ENCODE measurements around the gene KLF1. TPM values are rescaled to one million over a fixed set of nuclear protein-coding genes. Genes with fewer than 3 reads are reported as not detected.

Gene KLF1
- total and polyA plus RNA-seq, 4 donors: 0.26 to 3.0 (median 0.44) TPM

- H3K4me1 ChIP-seq (ENCODE audit: control insufficient read depth in 5 of 5, insufficient read depth in 5 of 5, low read length in 5 of 5): peaks cover 0 to 9% (median 0%) of the 10 kb centered on the region in 5 donors
- ATAC-seq (ENCODE audit: insufficient read depth, low FRiP score) (no peak), DNase-seq (no peak)
- WGBS, 2 donors: 92 to 96% methylated on average over 5 of the region's 5 CpGs
- no peak overlapping the region for H3K27ac ChIP-seq (ENCODE audit: low read depth in 1 of 2, low read length in 1 of 2)
- H3K4me3 ChIP-seq: no peak overlapping the region
- peaks cover 0 to 3% (median 0%) of the 10 kb centered on the region in 4 donors for H3K9me3 ChIP-seq (ENCODE audit: control insufficient read depth in 4 of 4, insufficient read depth in 3 of 4, low read length in 3 of 4)
- H3K36me3 ChIP-seq (ENCODE audit: control insufficient read depth in 4 of 4, insufficient read depth in 4 of 4, low read length in 4 of 4): peaks cover 0 to 13% (median 0%) of the 10 kb centered on the region in 4 donors
- no peak overlapping the region for H3K9ac ChIP-seq (ENCODE audit: insufficient read depth in 1 of 2, low read length in 2 of 2)
- TF ChIP-seq, protein P1, sequence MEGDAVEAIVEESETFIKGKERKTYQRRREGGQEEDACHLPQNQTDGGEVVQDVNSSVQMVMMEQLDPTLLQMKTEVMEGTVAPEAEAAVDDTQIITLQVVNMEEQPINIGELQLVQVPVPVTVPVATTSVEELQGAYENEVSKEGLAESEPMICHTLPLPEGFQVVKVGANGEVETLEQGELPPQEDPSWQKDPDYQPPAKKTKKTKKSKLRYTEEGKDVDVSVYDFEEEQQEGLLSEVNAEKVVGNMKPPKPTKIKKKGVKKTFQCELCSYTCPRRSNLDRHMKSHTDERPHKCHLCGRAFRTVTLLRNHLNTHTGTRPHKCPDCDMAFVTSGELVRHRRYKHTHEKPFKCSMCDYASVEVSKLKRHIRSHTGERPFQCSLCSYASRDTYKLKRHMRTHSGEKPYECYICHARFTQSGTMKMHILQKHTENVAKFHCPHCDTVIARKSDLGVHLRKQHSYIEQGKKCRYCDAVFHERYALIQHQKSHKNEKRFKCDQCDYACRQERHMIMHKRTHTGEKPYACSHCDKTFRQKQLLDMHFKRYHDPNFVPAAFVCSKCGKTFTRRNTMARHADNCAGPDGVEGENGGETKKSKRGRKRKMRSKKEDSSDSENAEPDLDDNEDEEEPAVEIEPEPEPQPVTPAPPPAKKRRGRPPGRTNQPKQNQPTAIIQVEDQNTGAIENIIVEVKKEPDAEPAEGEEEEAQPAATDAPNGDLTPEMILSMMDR (IDR thresholded peaks at IDR 0.05; ENCODE audit: control extremely low read depth, extremely low read depth): no peak
- H3K27me3 ChIP-seq (ENCODE audit: control insufficient read depth in 3 of 3, insufficient read depth in 3 of 3, low read length in 2 of 3): no peaks in the 10 kb centered on the region
These were observed 14.7 kb downstream of the KLF1 start for GRCh38 chr19:12872255-12872654.

- Histone ChIP-seq H3K27ac (ENCODE audit: low read depth in 1 of 2, low read length in 1 of 2) (no peak overlapping the region), H3K9ac (ENCODE audit: insufficient read depth in 1 of 2, low read length in 2 of 2) (no peak overlapping the region), H3K27me3 (ENCODE audit: control insufficient read depth in 3 of 3, insufficient read depth in 3 of 3, low read length in 2 of 3) (no peaks in the 10 kb centered on the region), H3K4me1 (ENCODE audit: control insufficient read depth in 5 of 5, insufficient read depth in 5 of 5, low read length in 5 of 5) (peaks cover 0 to 13% (median 0%) of the 10 kb centered on the region in 5 donors), H3K4me3 (no peak overlapping the region), H3K9me3 (ENCODE audit: control insufficient read depth in 4 of 4, insufficient read depth in 3 of 4, low read length in 3 of 4) (peaks cover 0 to 3% (median 0%) of the 10 kb centered on the region in 4 donors), H3K36me3 (ENCODE audit: control insufficient read depth in 4 of 4, insufficient read depth in 4 of 4, low read length in 4 of 4) (peaks cover 0 to 13% (median 0%) of the 10 kb centered on the region in 4 donors)
- TF ChIP-seq, protein P1 (IDR thresholded peaks at IDR 0.05; ENCODE audit: control extremely low read depth, extremely low read depth): no peak
- 80 to 89% methylated on average over 3 of the region's 3 CpGs for WGBS, 2 donors
- DNase-seq (no peak), ATAC-seq (ENCODE audit: insufficient read depth, low FRiP score) (no peak)
These were observed 15.3 kb downstream of the KLF1 start for GRCh38 chr19:12871681-12872080.

DNA sequence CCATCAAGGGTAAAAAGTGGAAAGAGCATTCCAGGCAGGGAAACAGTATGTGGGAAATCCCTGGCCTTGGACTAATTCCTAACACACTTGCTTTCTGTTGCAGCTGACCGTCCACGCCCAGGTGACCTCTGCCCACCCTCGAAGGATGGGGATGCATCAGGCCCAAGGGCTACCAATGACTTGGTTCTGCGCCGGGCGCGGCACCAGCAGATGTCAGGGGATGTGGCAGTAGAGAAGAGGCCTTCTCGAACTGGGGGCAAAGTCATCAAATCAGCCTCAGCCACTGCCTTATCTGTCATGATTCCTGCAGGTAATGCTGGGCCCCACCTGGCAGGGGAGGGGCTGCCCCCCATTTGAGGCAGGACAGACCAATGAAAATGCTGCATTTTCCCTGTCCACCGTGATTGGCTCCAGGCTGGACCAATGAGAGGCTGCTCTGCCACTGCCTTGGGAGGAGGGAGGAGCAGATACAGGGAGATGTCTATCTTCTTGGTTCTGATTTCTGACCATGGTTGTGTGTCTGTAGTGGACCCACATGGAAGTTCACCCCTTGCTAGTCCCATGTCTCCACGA lies 18.4 kb downstream of the KLF1 start:
- Histone ChIP-seq H3K9ac (ENCODE audit: insufficient read depth in 1 of 2, low read length in 2 of 2) (no peak overlapping the region), H3K4me3 (no peak overlapping the region), H3K27me3 (ENCODE audit: control insufficient read depth in 3 of 3, insufficient read depth in 3 of 3, low read length in 2 of 3) (no peaks in the 10 kb centered on the region), H3K27ac (ENCODE audit: low read depth in 1 of 2, low read length in 1 of 2) (no peak overlapping the region), H3K9me3 (ENCODE audit: control insufficient read depth in 4 of 4, insufficient read depth in 3 of 4, low read length in 3 of 4) (peaks cover 0 to 5% (median 0%) of the 10 kb centered on the region in 4 donors), H3K36me3 (ENCODE audit: control insufficient read depth in 4 of 4, insufficient read depth in 4 of 4, low read length in 4 of 4) (no peaks in the 10 kb centered on the region), H3K4me1 (ENCODE audit: control insufficient read depth in 5 of 5, insufficient read depth in 5 of 5, low read length in 5 of 5) (peaks cover 0 to 11% (median 0%) of the 10 kb centered on the region in 5 donors)
- 95 to 99% methylated on average over 10 of the region's 10 CpGs for WGBS, 2 donors
- no peak for ATAC-seq (ENCODE audit: insufficient read depth, low FRiP score)
- no peak for DNase-seq
- TF ChIP-seq, protein P1 (IDR thresholded peaks at IDR 0.05; ENCODE audit: control extremely low read depth, extremely low read depth): no peak
